ENCODE results near the gene SLC7A7. TPM values are rescaled to one million over a fixed set of nuclear protein-coding genes. Genes with fewer than 3 reads are reported as not detected.
"Not testable (repeated sequence)": the region's sequence is repeated elsewhere in the genome, so short reads cannot be mapped to it uniquely, and the experiment has no call there.

The SLC7A7 gene
- total RNA-seq, 2 experiments from 2014 or later, result 0.89 to 1.1 TPM

DNA sequence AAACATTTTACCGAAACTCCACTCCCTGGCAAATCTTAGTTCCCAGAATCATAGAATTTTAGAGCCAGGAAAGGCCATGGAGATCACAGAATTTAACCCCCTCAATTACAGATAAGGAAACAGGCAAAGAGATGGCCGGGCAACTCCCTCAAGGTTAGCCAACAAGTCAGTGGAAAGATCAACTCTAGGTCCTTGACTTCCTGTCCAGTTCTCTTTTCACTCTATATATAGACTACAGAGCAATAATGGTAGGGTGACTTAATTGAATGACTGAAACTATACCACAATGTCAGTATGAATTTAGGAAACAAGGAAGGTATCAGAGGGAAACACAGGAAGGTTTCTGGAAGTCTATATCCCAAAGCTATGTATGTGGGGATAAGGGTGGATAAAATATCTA, 37.2 kb downstream of the SLC7A7 start:
- Mint-ChIP-seq H3K27ac (no peak overlapping the region), H3K9me3 (no peaks in the 10 kb centered on the region), H3K4me3 (no peak overlapping the region), H3K27me3 (no peaks in the 10 kb centered on the region), H3K4me1 (ENCODE audit: low read depth) (no peaks in the 10 kb centered on the region), H3K36me3 (ENCODE audit: low read depth) (peaks cover 23% of the 10 kb centered on the region)
- H3K4me1 ChIP-seq (ENCODE audit: insufficient read depth, low read length), result no peaks in the 10 kb centered on the region
- intact Hi-C loops (cut with DNase I, micrococcal nuclease), result no loop called here
- no peak overlapping the region for H3K27ac ChIP-seq (ENCODE audit: low read depth in 1 of 2, low read length in 2 of 2)
- H3K36me3 ChIP-seq (ENCODE audit: insufficient read depth, low read length), result peaks cover 15% of the 10 kb centered on the region
- no peak for ATAC-seq (ENCODE audit: poor library complexity)
- POLR2A ChIA-PET, result no interaction called here
- H3K27me3 ChIP-seq (ENCODE audit: control insufficient read depth in 1 of 2, insufficient read depth in 2 of 2, low read length in 2 of 2), result no peaks in the 10 kb centered on the region
- TF ChIP-seq, protein P1, sequence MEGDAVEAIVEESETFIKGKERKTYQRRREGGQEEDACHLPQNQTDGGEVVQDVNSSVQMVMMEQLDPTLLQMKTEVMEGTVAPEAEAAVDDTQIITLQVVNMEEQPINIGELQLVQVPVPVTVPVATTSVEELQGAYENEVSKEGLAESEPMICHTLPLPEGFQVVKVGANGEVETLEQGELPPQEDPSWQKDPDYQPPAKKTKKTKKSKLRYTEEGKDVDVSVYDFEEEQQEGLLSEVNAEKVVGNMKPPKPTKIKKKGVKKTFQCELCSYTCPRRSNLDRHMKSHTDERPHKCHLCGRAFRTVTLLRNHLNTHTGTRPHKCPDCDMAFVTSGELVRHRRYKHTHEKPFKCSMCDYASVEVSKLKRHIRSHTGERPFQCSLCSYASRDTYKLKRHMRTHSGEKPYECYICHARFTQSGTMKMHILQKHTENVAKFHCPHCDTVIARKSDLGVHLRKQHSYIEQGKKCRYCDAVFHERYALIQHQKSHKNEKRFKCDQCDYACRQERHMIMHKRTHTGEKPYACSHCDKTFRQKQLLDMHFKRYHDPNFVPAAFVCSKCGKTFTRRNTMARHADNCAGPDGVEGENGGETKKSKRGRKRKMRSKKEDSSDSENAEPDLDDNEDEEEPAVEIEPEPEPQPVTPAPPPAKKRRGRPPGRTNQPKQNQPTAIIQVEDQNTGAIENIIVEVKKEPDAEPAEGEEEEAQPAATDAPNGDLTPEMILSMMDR (IDR thresholded peaks at IDR 0.05), result no peak
- CTCF ChIA-PET, result no interaction called here
- no peak for DNase-seq
- H3K9me3 ChIP-seq (ENCODE audit: control insufficient read depth in 1 of 2, insufficient read depth in 1 of 2, low read length in 2 of 2), result no peaks in the 10 kb centered on the region
- H3K4me3 ChIP-seq (ENCODE audit: low read length), result no peak overlapping the region

DNA sequence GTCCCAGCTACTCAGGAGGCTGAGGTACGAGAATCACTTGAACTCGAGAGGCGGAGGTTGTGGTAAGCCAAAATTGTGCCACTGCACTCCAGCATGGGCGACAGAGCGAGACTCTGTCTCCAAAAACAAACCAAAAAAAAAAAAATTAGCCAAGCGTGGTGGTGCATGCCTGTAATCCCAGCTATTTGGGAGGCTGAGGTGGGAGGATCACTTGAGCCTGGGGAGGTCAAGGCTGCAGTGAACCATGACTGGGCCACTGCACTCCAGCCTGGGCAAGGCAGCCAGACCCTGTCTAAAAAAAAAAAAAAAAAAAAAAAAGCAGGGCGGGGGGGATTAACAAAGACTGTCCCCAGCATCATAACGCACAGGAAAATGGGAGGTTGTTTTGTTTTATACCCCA, 38.4 kb downstream of the SLC7A7 start:
- H3K4me3 ChIP-seq (ENCODE audit: low read length); ATAC-seq (ENCODE audit: poor library complexity); H3K27ac ChIP-seq (ENCODE audit: low read depth in 1 of 2, low read length in 2 of 2); H3K4me1 ChIP-seq (ENCODE audit: insufficient read depth, low read length); CTCF ChIA-PET; H3K27ac Mint-ChIP-seq; H3K27me3 Mint-ChIP-seq; H3K4me3 Mint-ChIP-seq; H3K9me3 ChIP-seq (ENCODE audit: control insufficient read depth in 1 of 2, insufficient read depth in 1 of 2, low read length in 2 of 2); H3K4me1 Mint-ChIP-seq (ENCODE audit: low read depth); intact Hi-C loops (cut with DNase I, micrococcal nuclease); H3K9me3 Mint-ChIP-seq; DNase-seq; POLR2A ChIA-PET; H3K27me3 ChIP-seq (ENCODE audit: control insufficient read depth in 1 of 2, insufficient read depth in 2 of 2, low read length in 2 of 2): not testable (repeated sequence)
- peaks cover 21% of the 10 kb centered on the region for H3K36me3 ChIP-seq (ENCODE audit: insufficient read depth, low read length)
- H3K36me3 Mint-ChIP-seq (ENCODE audit: low read depth), result peaks cover 33% of the 10 kb centered on the region

DNA sequence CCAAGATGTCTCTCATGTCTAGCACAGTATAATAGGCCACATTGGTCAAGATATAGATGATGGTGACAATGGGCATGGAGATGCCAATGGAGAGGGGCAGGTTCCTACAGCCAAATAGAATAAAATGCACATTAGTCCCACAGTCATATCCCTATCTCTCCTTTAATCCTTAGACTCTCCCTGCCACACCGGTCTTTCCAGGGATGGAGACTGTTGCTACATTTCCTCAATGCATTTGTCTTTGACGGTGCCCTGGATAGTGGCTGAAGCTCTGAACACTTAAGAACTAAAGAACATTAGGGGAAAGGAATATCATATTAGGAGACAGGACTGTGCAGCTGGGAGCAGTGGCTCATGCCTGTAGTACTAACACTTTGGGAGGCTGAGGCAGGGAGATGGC, 39.0 kb downstream of the SLC7A7 start:
- H3K9me3 ChIP-seq (ENCODE audit: control insufficient read depth in 1 of 2, insufficient read depth in 1 of 2, low read length in 2 of 2), result no peaks in the 10 kb centered on the region
- H3K36me3 ChIP-seq (ENCODE audit: insufficient read depth, low read length), result peaks cover 27% of the 10 kb centered on the region
- POLR2A ChIA-PET, result no interaction called here
- no peaks in the 10 kb centered on the region for H3K9me3 Mint-ChIP-seq
- H3K27ac Mint-ChIP-seq, result no peak overlapping the region
- no peak overlapping the region for H3K4me3 Mint-ChIP-seq
- no peak for ATAC-seq (ENCODE audit: poor library complexity)
- no peak for DNase-seq
- no peaks in the 10 kb centered on the region for H3K27me3 ChIP-seq (ENCODE audit: control insufficient read depth in 1 of 2, insufficient read depth in 2 of 2, low read length in 2 of 2)
- no peaks in the 10 kb centered on the region for H3K4me1 ChIP-seq (ENCODE audit: insufficient read depth, low read length)
- peaks cover 39% of the 10 kb centered on the region for H3K36me3 Mint-ChIP-seq (ENCODE audit: low read depth)
- CTCF ChIA-PET, result no interaction called here
- TF ChIP-seq, protein P1 (IDR thresholded peaks at IDR 0.05), result no peak
- intact Hi-C loops (cut with DNase I, micrococcal nuclease), result no loop called here
- H3K4me3 ChIP-seq (ENCODE audit: low read length), result no peak overlapping the region
- no peaks in the 10 kb centered on the region for H3K27me3 Mint-ChIP-seq
- H3K27ac ChIP-seq (ENCODE audit: low read depth in 1 of 2, low read length in 2 of 2), result no peak overlapping the region
- no peaks in the 10 kb centered on the region for H3K4me1 Mint-ChIP-seq (ENCODE audit: low read depth)

DNA sequence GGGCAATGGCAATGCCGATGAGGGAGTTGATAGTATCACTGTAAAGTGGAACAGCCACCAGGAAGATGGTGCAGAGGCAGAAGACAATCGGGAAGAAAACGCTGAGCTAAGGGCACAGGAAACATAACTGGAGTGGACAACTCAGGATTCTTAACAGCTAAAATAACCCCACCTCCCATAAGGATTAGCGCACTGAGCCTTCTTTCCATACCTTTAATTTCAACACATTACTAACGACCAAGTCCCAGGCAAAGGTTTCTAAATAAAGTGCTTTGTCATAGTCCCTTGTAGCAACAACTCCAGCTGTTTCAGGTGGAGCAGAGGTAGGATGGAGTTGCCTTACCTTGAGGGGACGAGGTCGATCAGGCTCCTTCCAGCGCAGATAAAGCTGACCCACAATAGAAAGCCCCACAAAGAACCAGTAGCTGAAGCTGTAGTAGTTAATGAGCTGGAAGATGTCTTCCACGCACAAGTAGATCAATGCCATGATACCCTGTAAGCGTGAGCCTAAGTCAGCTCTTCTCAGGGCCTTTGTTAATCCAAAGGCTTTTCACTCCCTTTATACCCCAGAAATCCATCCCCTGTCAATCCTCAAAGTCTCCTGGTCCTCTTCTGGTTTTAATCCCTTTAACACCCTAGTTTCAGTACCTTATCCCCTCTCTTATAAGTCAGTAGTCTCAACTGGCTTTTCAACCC, 41.1 kb downstream of the SLC7A7 start:
- Mint-ChIP-seq H3K9me3 (no peaks in the 10 kb centered on the region), H3K27me3 (no peaks in the 10 kb centered on the region), H3K36me3 (ENCODE audit: low read depth) (peaks cover 59% of the 10 kb centered on the region), H3K4me1 (ENCODE audit: low read depth) (peaks cover 6% of the 10 kb centered on the region), H3K27ac (no peak overlapping the region), H3K4me3 (no peak overlapping the region)
- no peaks in the 10 kb centered on the region for H3K27me3 ChIP-seq (ENCODE audit: control insufficient read depth in 1 of 2, insufficient read depth in 2 of 2, low read length in 2 of 2)
- H3K36me3 ChIP-seq (ENCODE audit: insufficient read depth, low read length), result peaks cover 48% of the 10 kb centered on the region
- ChIA-PET POLR2A (interaction anchor here (0.8 kb wide), 1 partner anchor 8 kb away, joined by 3 read pairs; the partner anchor contains the start of gene OXA1L), CTCF (interaction anchor here (1.7 kb wide), 1 partner anchor 12 kb away, joined by 6 read pairs; no protein-coding TSS in a partner anchor)
- ATAC-seq (ENCODE audit: poor library complexity) (no peak), DNase-seq (no peak)
- intact Hi-C loops (cut with DNase I, micrococcal nuclease), result no loop called here
- no peaks in the 10 kb centered on the region for H3K4me1 ChIP-seq (ENCODE audit: insufficient read depth, low read length)
- TF ChIP-seq, protein P1 (IDR thresholded peaks at IDR 0.05), result no peak
- H3K4me3 ChIP-seq (ENCODE audit: low read length), result no peak overlapping the region
- no peaks in the 10 kb centered on the region for H3K9me3 ChIP-seq (ENCODE audit: control insufficient read depth in 1 of 2, insufficient read depth in 1 of 2, low read length in 2 of 2)
- H3K27ac ChIP-seq (ENCODE audit: low read depth in 1 of 2, low read length in 2 of 2), result no peak overlapping the region

Measured in CD4-positive, alpha-beta T cell (primary cell).